NCI-H1105 treated with DMSO at 0.1 percent for 48 hours (cell line): Measurements from ENCODE around the gene MTHFR.
A peak's percentile ranks its signal among the peaks of the same experiment; 100 is the strongest.

Experiments
- DNase-seq: peaks from one replicate; lab custom pipeline; 2025; lab: John Stamatoyannopoulos, UW

Gene MTHFR

GRCh38 chr1:11805422-11806306, at the start of gene MTHFR, which contains the start of gene CLCN6:
Gene MTHFR (minus strand): TSS chr1:11805964. CDS start chr1:11803116, 2,848 bp downstream.
Gene CLCN6 (plus strand): TSS chr1:11806191. CDS start chr1:11806263, 72 bp downstream.
- DNase-seq = peak; percentile 99

GRCh38 chr1:11855430-11855829, 49.7 kb upstream of the MTHFR start:
- no peak for DNase-seq

GRCh38 chr1:11854519-11854918, 48.8 kb upstream of the MTHFR start:
- no peak for DNase-seq

- DNase-seq = no peak
These were observed 45.4 kb upstream of the MTHFR start for GRCh38 chr1:11851180-11851579.

- DNase-seq = no peak
These were observed 44.4 kb upstream of the MTHFR start for GRCh38 chr1:11850156-11850555.

- DNase-seq = no peak
These were observed 42.6 kb upstream of the MTHFR start for GRCh38 chr1:11848373-11848700.

GRCh38 chr1:11847667-11848372, 42.1 kb upstream of the MTHFR start, which contains the start of gene NPPA:
Gene NPPA (minus strand): TSS chr1:11847783. CDS start chr1:11847684, 99 bp downstream.
- peak; percentile 97 for DNase-seq

- no peak for DNase-seq
These were observed 40.0 kb upstream of the MTHFR start for GRCh38 chr1:11845641-11846335.

GRCh38 chr1:11842154-11843041, 36.6 kb upstream of the MTHFR start:
- DNase-seq = no peak

GRCh38 chr1:11841245-11842153, 35.7 kb upstream of the MTHFR start:
- peak; percentile 7 for DNase-seq

GRCh38 chr1:11839727-11840705, 34.3 kb upstream of the MTHFR start:
- no peak for DNase-seq

- peak; percentile 64 for DNase-seq
These were observed 32.8 kb upstream of the MTHFR start for GRCh38 chr1:11838349-11839272.

GRCh38 chr1:11837767-11838348, 32.1 kb upstream of the MTHFR start:
- DNase-seq = no peak

- no peak for DNase-seq
These were observed 31.4 kb upstream of the MTHFR start for GRCh38 chr1:11836955-11837766.

- no peak for DNase-seq
These were observed 29.9 kb upstream of the MTHFR start for GRCh38 chr1:11835441-11836225.

- DNase-seq = no peak
These were observed 28.1 kb upstream of the MTHFR start for GRCh38 chr1:11833900-11834299.
